Sigmoid colon (tissue), 4 donors: ENCODE results near the gene KANK2.

ENCODE experiments used
- CTCF ChIP-seq, 4 experiments: fragments of 450-650 bp in 3 of 4; fragments of 200-600 bp in 1 of 4; IDR thresholded peaks; one replicate each; pipeline ENCODE4 v1.5.1; 2016 to 2019; ENCODE audit warnings: antibody characterized with exemption in 4 of 4, mild to moderate bottlenecking in 3 of 4, moderate library complexity in 2 of 4
- EP300 ChIP-seq, 4 donors: sonication (generic); formaldehyde crosslinking; IDR thresholded peaks; one replicate each; pipeline ENCODE4 v1.6.1; 2017; ENCODE audit warnings: antibody characterized with exemption in 4 of 4
- POLR2AphosphoS5 ChIP-seq, 4 donors: sonication (generic); formaldehyde crosslinking; IDR thresholded peaks; one replicate each; pipeline ENCODE4 v1.6.1; 2017; ENCODE audit warnings: antibody characterized with exemption in 4 of 4

GRCh38 chr19:11191934-11192333, 5.4 kb downstream of the KANK2 start:
- no peak for TF ChIP-seq CTCF (IDR thresholded peaks at IDR 0.05)
- no peak for TF ChIP-seq POLR2AphosphoS5 (IDR thresholded peaks at IDR 0.05)
- TF ChIP-seq EP300 (IDR thresholded peaks at IDR 0.05): no peak
